DOHH2 (cell line): ENCODE results near the gene LRSAM1.

ENCODE experiments used
- H3F3A ChIP-seq: fragments of 200-600 bp; sonication (generic), shearing (Covaris generic); 2 replicates; pipeline ENCODE4 v1.6.0; 2016; ENCODE audit warnings: antibody characterized with exemption, mild to moderate bottlenecking; ENCODE audit not compliant: control insufficient read depth, insufficient read depth
- H3K27ac ChIP-seq: fragments of 200-600 bp; sonication (generic); 2 replicates; pipeline ENCODE4 v1.5.1; 2014; ENCODE audit warnings: low read depth, mild to moderate bottlenecking, low read length, moderate library complexity
- H3K27me3 ChIP-seq: fragments of 200-600 bp; sonication (generic); 2 replicates; pipeline ENCODE4 v1.6.1; 2014; ENCODE audit warnings: mild to moderate bottlenecking, low read length, mixed read lengths; ENCODE audit not compliant: control insufficient read depth
- H3K36me3 ChIP-seq: fragments of 200-600 bp; sonication (generic); 2 replicates; pipeline ENCODE4 v1.6.1; 2014; ENCODE audit warnings: mild to moderate bottlenecking, low read length, moderate library complexity, mixed read lengths; ENCODE audit not compliant: control insufficient read depth
- H3K4me1 ChIP-seq: fragments of 200-600 bp; sonication (generic); 2 replicates; pipeline ENCODE4 v1.6.1; 2014; ENCODE audit warnings: mild to moderate bottlenecking, low read length, mixed read lengths; ENCODE audit not compliant: control insufficient read depth
- H3K4me2 ChIP-seq: fragments of 200-600 bp; sonication (generic); 2 replicates; pipeline ENCODE4 v1.6.0; 2014; ENCODE audit warnings: mild to moderate bottlenecking, low read length, moderate library complexity
- H3K4me3 ChIP-seq: fragments of 200-600 bp; sonication (generic); 2 replicates; pipeline ENCODE4 v1.5.1; 2014; ENCODE audit warnings: mild to moderate bottlenecking, low read length, mixed read lengths
- H3K79me2 ChIP-seq: fragments of 200-600 bp; sonication (generic); 2 replicates; pipeline ENCODE4 v1.6.1; 2014; ENCODE audit warnings: mild to moderate bottlenecking, low read length, mixed read lengths; ENCODE audit not compliant: control insufficient read depth
- H3K9me2 ChIP-seq: fragments of 200-600 bp; sonication (generic); replicated peaks from 2 replicates; pipeline ENCODE4 v1.6.1; 2014; ENCODE audit warnings: mild to moderate bottlenecking, low read length, mixed read lengths; ENCODE audit not compliant: control insufficient read depth
- H3K9me3 ChIP-seq: fragments of 200-600 bp; sonication (generic); 2 replicates; pipeline ENCODE4 v1.6.1; 2014; ENCODE audit warnings: antibody characterized with exemption, low read length, mixed read lengths; ENCODE audit not compliant: control insufficient read depth, insufficient read depth
- H4K20me1 ChIP-seq: fragments of 200-600 bp; sonication (generic); 2 replicates; pipeline ENCODE4 v1.6.0; 2014; ENCODE audit warnings: low read depth, mild to moderate bottlenecking, antibody characterized with exemption, low read length, moderate library complexity; ENCODE audit not compliant: control insufficient read depth, insufficient read depth
- CTCF ChIP-seq: fragments of 200-600 bp; sonication (generic); IDR thresholded peaks from one replicate; pipeline ENCODE4 v1.5.1; 2014; ENCODE audit warnings: antibody characterized with exemption, mild to moderate bottlenecking, low read depth, low read length; ENCODE audit not compliant: poor library complexity, severe bottlenecking
- EZH2phosphoT487 ChIP-seq: fragments of 200-600 bp; sonication (generic); IDR thresholded peaks from 2 replicates; pipeline ENCODE4 v1.6.1; 2017; ENCODE audit warnings: borderline replicate concordance, mild to moderate bottlenecking, antibody characterized with exemption, low read length, moderate library complexity, mixed read lengths

Gene LRSAM1

GRCh38 chr9:127545196-127546124, 94.2 kb downstream of the LRSAM1 start:
- Histone ChIP-seq H3K4me3 (no peak overlapping the region), H3K4me1 (no peaks in the 10 kb centered on the region), H3K36me3 (no peaks in the 10 kb centered on the region), H3K9me2 (no peaks in the 10 kb centered on the region), H3K27ac (no peak overlapping the region), H3F3A (no peaks in the 10 kb centered on the region), H3K4me2 (no peak overlapping the region), H4K20me1 (no peaks in the 10 kb centered on the region), H3K27me3 (no peaks in the 10 kb centered on the region), H3K79me2 (no peaks in the 10 kb centered on the region), H3K9me3 (no peaks in the 10 kb centered on the region)
- TF ChIP-seq EZH2phosphoT487 = no peak
- no peak for TF ChIP-seq CTCF

- TF ChIP-seq CTCF (no peak), EZH2phosphoT487 (no peak)
- no peaks in the 10 kb centered on the region for H4K20me1 ChIP-seq
- H3F3A ChIP-seq = no peaks in the 10 kb centered on the region
- no peaks in the 10 kb centered on the region for H3K79me2 ChIP-seq
- no peaks in the 10 kb centered on the region for H3K9me2 ChIP-seq
- no peaks in the 10 kb centered on the region for H3K4me1 ChIP-seq
- no peak overlapping the region for H3K4me3 ChIP-seq
- H3K9me3 ChIP-seq = no peaks in the 10 kb centered on the region
- no peaks in the 10 kb centered on the region for H3K27me3 ChIP-seq
- no peak overlapping the region for H3K4me2 ChIP-seq
- H3K27ac ChIP-seq = no peak overlapping the region
- no peaks in the 10 kb centered on the region for H3K36me3 ChIP-seq
Observed at GRCh38 chr9:127546125-127546832, 95.0 kb downstream of the LRSAM1 start.

- no peaks in the 10 kb centered on the region for H3K4me1 ChIP-seq
Observed at GRCh38 chr9:127548352-127548881, 97.1 kb downstream of the LRSAM1 start.

More at GRCh38 chr9:127548352-127548881, 97.1 kb downstream of the LRSAM1 start:
- Histone ChIP-seq H3K9me3 (no peaks in the 10 kb centered on the region), H3F3A (no peaks in the 10 kb centered on the region), H3K9me2 (no peaks in the 10 kb centered on the region), H3K27ac (no peak overlapping the region), H4K20me1 (no peaks in the 10 kb centered on the region), H3K27me3 (no peaks in the 10 kb centered on the region), H3K79me2 (no peaks in the 10 kb centered on the region), H3K4me2 (no peak overlapping the region), H3K36me3 (no peaks in the 10 kb centered on the region), H3K4me3 (no peak overlapping the region)
- TF ChIP-seq EZH2phosphoT487 (no peak), CTCF (no peak)
